Adrenal gland (tissue), 5 donors: Measurements from ENCODE around the gene MIF4GD.

Experiments used
- POLR2A ChIP-seq, 2 donors: fragments of 450-650 bp; IDR thresholded peaks; one replicate each; pipeline ENCODE4 v1.6.1; 2017; ENCODE audit warnings: antibody characterized with exemption in 2 of 2, mild to moderate bottlenecking in 2 of 2, moderate library complexity in 1 of 2
- TF ChIP-seq, protein P1 (sequence below), 6 experiments: fragments of 450-650 bp in 4 of 6; fragments of 200-600 bp in 2 of 6; sonication (generic) in 1 of 6; IDR thresholded peaks; 1 replicate in 5 of 6; 2 replicates in 1 of 6; pipeline versions ENCODE4 v1.5.1 to v1.8.0; 2016 to 2021; ENCODE audit warnings: antibody characterized with exemption in 6 of 6, mild to moderate bottlenecking in 2 of 6, moderate library complexity in 1 of 6
- donor health status: DM: no; HTN: no; CAD: no.

DNA sequence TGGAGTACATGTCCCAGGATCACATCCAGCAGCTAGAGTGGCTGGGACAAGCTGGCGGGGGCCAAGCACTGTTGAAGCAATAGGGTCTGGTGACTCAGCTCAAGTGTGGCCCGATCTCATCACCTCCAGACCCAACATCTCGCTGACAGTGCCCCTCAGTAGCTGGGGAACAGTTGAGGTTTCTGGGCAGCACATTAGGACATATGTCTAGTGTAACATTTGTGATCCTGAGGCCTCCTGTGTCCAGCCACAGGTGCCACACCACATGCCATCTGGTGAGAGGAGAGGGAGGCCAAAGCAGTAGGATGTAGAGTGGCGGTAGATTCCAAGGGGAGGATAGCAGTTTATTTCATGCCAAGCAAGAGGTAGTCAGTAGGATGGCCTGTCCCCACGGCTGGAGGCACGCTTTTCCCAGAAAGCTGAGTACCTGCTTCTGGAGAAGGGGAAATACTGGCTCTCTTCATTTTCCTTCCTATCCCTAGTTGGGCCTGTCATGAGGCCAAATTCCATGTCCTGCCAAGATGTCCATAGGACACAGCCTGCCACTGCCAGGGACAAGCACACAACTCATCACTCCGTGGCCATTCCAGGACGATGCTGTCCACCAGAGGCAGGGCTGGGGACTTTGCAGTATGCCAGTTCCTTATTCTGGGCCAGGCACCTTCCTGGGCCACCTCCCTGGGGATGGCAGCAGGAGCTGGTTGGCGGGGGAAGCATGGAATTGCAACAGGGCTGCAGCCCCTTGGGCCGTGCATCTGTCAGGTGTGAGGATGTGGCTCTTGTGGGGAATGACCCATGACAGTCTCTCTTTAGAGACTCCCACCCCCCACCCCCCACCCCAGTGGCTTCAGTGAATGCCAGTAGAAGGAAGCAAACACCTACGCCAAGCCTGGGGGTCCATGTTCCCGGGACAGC lies 33.7 kb downstream of the MIF4GD start:
- TF ChIP-seq POLR2A (IDR thresholded peaks at IDR 0.05), result no peak
- TF ChIP-seq, protein P1, sequence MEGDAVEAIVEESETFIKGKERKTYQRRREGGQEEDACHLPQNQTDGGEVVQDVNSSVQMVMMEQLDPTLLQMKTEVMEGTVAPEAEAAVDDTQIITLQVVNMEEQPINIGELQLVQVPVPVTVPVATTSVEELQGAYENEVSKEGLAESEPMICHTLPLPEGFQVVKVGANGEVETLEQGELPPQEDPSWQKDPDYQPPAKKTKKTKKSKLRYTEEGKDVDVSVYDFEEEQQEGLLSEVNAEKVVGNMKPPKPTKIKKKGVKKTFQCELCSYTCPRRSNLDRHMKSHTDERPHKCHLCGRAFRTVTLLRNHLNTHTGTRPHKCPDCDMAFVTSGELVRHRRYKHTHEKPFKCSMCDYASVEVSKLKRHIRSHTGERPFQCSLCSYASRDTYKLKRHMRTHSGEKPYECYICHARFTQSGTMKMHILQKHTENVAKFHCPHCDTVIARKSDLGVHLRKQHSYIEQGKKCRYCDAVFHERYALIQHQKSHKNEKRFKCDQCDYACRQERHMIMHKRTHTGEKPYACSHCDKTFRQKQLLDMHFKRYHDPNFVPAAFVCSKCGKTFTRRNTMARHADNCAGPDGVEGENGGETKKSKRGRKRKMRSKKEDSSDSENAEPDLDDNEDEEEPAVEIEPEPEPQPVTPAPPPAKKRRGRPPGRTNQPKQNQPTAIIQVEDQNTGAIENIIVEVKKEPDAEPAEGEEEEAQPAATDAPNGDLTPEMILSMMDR (IDR thresholded peaks at IDR 0.05), result no peak
